GM21423 (cell line): ENCODE data around the gene SLC17A1.
"Not testable (repeated sequence)": the region's sequence is repeated elsewhere in the genome, so short reads cannot be mapped to it uniquely, and the experiment has no call there.

Source experiments
- ATAC-seq: cut with Tn5 transposase; IDR thresholded peaks from one replicate; pipeline ENCODE4 v1.9.1; 2021; ENCODE audit warnings: mild to moderate bottlenecking, moderate library complexity; ENCODE audit not compliant: unreplicated experiment

The SLC17A1 gene

GRCh38 chr6:25764611-25765010, 67.2 kb downstream of the SLC17A1 start:
- no peak for ATAC-seq

GRCh38 chr6:25757936-25758642, 73.8 kb downstream of the SLC17A1 start:
- no peak for ATAC-seq

- ATAC-seq, result no peak
These were observed 75.2 kb downstream of the SLC17A1 start for GRCh38 chr6:25756382-25757363.

- no peak for ATAC-seq
These were observed 76.4 kb downstream of the SLC17A1 start for GRCh38 chr6:25755483-25755882.

GRCh38 chr6:25754535-25754934, 77.3 kb downstream of the SLC17A1 start, which contains the start of gene SLC17A4:
Gene SLC17A4, plus strand, starts transcription at chr6:25754742. Its CDS starts 7,221 bp downstream, at chr6:25761963.
- ATAC-seq, result no peak

GRCh38 chr6:25753079-25753478, 78.8 kb downstream of the SLC17A1 start:
- no peak for ATAC-seq

GRCh38 chr6:25750906-25751305, 80.9 kb downstream of the SLC17A1 start:
- ATAC-seq, result no peak

- no peak for ATAC-seq
These were observed 82.0 kb downstream of the SLC17A1 start for GRCh38 chr6:25749837-25750236.

GRCh38 chr6:25748601-25749517, 83.0 kb downstream of the SLC17A1 start:
- not testable (repeated sequence) for ATAC-seq

- no peak for ATAC-seq
These were observed 83.8 kb downstream of the SLC17A1 start for GRCh38 chr6:25748049-25748448.

- ATAC-seq, result no peak
These were observed 84.4 kb downstream of the SLC17A1 start for GRCh38 chr6:25747477-25747876.

GRCh38 chr6:25746968-25747367, 84.9 kb downstream of the SLC17A1 start:
- no peak for ATAC-seq

- no peak for ATAC-seq
These were observed 86.0 kb downstream of the SLC17A1 start for GRCh38 chr6:25745836-25746235.

- no peak for ATAC-seq
These were observed 88.0 kb downstream of the SLC17A1 start for GRCh38 chr6:25743868-25744267.

- no peak for ATAC-seq
These were observed 96.6 kb downstream of the SLC17A1 start for GRCh38 chr6:25735261-25735660.
